GM20431 (cell line): ENCODE measurements around the gene ADGRF3.
"Not testable (repeated sequence)": the region's sequence is repeated elsewhere in the genome, so short reads cannot be mapped to it uniquely, and the experiment has no call there.

Experiments
- in situ Hi-C: fragments of 300-500 bp; cut with MseI, MboI; formaldehyde crosslinking; loops from one replicate; pipeline ENCODE4 v1.15.0; 2020; ENCODE audit warnings: low sequenced_read_pairs; ENCODE audit not compliant: unreplicated experiment

ADGRF3 gene

DNA sequence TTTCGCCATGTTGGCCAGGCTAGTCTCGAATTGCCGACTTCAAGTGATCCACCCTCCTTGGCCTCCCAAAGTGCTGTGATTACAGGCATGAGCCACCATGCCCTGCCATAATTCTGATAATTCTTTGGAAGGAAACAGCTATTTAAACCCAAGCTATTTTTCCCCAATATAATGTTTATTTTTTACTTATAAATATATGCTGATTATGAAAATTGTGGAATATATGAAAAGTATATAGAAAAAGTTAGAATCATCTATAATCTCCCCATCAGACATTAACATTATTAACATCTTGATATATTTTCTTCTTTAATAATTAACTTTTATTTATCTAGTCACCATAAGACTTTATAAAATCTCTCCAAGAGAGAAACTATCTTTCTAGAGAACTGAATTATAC, 60.7 kb downstream of the ADGRF3 start:
- in situ Hi-C loops, result no loop called here

- in situ Hi-C loops, result no loop called here
Measured at GRCh38 chr2:26284132-26284531, 62.5 kb downstream of the ADGRF3 start.

DNA sequence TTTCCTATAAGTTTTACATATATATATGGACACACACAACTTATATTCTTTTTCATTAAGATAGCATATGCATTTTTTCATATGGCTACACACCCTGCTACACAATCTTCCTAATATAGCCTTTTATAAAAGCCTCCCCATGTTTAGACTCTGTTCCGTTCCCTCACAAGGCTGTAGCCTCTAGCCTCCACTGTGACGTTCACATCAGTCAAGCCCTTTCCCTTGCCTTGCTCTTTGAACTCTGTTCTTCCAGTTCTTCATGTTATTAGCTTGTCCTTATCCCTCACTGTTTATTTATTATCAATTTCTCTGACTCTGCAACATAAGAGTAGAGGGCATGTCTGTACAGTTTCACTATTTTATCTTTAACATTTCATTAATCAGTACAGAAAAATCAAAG, 63.0 kb downstream of the ADGRF3 start:
- in situ Hi-C loops, result no loop called here

DNA sequence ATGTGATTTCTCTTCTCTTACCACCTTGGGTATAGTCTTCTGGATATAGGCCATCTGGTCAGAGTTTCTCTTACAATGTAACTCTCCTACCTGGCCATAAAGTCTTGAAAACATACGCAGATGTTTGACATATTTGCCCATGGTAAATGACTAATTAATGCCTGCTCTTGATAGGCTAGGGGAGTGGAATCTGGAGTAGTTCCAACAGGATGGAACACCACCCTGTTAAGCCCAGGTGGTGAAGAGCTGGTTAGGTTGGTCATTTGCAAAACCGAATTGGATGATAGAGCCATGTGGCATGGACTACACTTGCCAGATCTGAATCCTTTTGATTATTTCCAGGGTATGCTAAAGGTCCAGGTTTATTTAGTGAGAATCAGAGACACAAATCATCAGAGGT, 65.4 kb downstream of the ADGRF3 start:
- in situ Hi-C loops, result no loop called here

- in situ Hi-C loops, result no loop called here
Measured at GRCh38 chr2:26279886-26280285, 66.7 kb downstream of the ADGRF3 start.

GRCh38 chr2:26276484-26277227, 69.9 kb downstream of the ADGRF3 start:
- in situ Hi-C loops, result no loop called here

DNA sequence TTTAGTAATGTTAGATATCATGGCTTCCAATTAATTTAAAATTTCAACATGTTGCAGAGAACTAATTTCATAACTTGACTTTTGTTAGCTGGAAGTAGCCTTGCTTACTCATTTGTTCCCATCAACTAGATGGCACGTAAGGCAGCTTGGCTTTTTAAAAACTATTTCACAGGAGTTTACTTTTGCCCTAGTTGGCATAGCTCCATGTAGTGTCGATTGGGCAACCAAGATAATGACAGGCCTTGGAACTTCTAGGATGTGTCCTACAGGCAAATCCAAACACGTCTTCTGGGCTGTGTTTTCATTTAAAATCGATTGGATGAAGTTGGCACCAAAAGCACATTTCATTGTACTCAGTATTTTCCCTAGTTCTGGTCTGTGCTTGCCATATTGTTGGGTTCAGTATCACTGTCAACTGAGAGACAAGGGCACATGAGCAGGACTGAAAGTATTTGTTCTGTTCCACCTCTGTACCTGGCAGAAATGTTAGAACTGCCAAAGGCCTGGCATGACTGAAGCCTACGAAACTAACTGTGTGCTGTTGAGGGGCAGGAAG, 72.5 kb downstream of the ADGRF3 start:
- in situ Hi-C loops, result no loop called here

DNA sequence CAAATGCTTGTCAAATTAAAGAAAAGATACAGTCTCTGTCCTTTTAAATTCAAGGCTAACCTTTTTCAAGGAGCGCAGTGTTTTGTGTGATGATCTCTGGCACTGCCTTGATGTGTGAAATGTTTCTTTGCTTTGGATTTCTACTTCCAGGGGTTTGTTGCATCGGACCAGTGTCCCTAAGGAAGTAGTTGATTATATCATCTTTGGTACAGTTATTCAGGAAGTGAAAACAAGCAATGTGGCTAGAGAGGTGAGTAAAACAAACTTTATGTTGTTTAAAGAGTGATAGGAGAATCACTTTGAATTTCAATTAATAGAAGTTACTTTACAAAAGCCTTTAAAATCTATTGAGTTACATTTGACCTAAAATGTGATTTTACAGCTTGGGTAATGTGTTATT, 73.1 kb downstream of the ADGRF3 start:
- in situ Hi-C loops, result no loop called here

DNA sequence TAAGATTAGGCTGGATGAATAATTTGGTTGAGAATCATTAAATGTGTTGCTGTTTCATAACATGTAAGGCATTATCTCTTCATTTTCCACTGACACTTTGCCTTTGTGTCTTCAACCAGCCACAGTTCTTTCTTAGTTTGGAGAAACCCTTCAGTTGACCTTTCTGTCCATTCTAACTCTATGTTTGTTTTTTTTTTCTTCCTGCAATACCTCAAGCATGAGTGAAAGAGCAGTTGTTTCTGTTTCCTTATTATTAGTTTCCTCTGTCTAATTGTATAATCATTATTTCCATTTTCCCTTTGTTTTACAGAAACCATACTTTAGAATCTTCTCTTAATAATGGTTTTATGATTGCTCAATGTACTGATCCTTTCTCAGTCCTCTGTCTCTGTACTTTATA, 76.2 kb downstream of the ADGRF3 start:
- in situ Hi-C loops, result no loop called here

- in situ Hi-C loops, result no loop called here
Measured at GRCh38 chr2:26269571-26270158, 76.9 kb downstream of the ADGRF3 start.

DNA sequence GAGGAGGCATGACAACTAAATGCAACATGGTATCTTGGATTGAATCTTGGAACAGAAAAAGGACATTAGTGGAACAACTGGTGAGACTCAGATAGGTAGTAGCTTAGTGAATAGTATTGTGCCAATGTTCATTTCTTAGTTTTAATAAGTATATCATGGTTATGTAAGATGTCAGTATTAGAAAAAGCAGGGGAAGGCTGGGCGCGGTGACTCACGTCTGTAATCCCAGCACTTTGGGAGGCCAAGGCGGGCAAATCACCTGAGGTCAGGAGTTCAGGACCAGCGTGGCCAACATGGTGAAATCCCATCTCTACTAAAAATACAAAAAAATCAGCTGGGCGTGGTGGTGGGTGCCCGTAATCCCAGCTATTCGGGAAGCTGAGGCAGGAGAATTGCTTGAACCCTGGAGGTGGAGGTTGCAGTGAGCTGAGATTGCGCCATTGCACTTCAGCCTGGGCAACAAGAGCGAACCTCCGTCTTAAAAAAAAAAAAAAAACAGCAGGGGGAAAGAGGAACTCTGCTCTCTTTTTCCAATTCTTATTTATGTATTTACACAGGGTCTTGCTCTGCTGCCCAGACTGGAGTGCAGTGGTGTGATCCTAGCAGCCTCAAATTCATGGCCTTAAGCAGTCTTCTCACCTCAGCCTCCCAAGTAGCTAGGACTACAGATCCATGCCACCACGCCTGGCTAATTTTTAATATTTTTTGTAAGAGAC, 77.8 kb downstream of the ADGRF3 start:
- in situ Hi-C loops, result not testable (repeated sequence)

- in situ Hi-C loops, result no loop called here
Measured at GRCh38 chr2:26268213-26268612, 78.4 kb downstream of the ADGRF3 start.

GRCh38 chr2:26258836-26259235, 87.8 kb downstream of the ADGRF3 start:
- in situ Hi-C loops, result not testable (repeated sequence)
